GM12875 (cell line): Measurements from ENCODE around the gene TIMM17A.
A peak's percentile ranks its signal among the peaks of the same experiment; 100 is the strongest.
"Not testable (repeated sequence)": the region's sequence is repeated elsewhere in the genome, so short reads cannot be mapped to it uniquely, and the experiment has no call there.

Source experiments
- H3K4me3 ChIP-seq: one replicate; pipeline ENCODE4 v1.5.1; 2011; ENCODE audit warnings: low read depth, low read length, control low read depth
- TF ChIP-seq, protein P1 (sequence below): IDR thresholded peaks from 2 replicates; pipeline ENCODE4 v1.5.1; 2011; ENCODE audit warnings: low read depth, mild to moderate bottlenecking, control low read depth, inconsistent platforms, low read length, moderate library complexity, borderline replicate concordance; ENCODE audit not compliant: insufficient read depth

The TIMM17A gene

DNA sequence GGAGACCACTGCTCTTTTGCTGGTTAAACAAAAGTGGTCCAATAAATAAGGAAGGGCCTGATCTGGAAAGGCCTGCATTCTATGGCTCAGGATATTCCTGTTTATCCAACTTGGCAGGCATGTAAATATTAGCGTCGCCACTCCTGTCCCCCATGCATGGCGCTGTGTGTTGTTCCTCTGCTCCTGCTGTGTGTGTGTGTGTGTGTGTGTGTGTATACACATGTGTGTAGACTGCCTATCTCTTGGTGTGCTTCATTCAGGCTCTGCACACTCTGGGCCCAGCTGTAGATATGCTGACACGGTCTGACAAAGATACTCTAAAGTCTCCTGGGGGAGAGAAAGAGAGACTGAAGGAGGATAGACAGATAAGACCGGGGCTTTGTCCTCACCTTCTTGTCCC lies 15.7 kb upstream of the TIMM17A start:
- TF ChIP-seq, protein P1, sequence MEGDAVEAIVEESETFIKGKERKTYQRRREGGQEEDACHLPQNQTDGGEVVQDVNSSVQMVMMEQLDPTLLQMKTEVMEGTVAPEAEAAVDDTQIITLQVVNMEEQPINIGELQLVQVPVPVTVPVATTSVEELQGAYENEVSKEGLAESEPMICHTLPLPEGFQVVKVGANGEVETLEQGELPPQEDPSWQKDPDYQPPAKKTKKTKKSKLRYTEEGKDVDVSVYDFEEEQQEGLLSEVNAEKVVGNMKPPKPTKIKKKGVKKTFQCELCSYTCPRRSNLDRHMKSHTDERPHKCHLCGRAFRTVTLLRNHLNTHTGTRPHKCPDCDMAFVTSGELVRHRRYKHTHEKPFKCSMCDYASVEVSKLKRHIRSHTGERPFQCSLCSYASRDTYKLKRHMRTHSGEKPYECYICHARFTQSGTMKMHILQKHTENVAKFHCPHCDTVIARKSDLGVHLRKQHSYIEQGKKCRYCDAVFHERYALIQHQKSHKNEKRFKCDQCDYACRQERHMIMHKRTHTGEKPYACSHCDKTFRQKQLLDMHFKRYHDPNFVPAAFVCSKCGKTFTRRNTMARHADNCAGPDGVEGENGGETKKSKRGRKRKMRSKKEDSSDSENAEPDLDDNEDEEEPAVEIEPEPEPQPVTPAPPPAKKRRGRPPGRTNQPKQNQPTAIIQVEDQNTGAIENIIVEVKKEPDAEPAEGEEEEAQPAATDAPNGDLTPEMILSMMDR = no peak
- H3K4me3 ChIP-seq = no peak overlapping the region

DNA sequence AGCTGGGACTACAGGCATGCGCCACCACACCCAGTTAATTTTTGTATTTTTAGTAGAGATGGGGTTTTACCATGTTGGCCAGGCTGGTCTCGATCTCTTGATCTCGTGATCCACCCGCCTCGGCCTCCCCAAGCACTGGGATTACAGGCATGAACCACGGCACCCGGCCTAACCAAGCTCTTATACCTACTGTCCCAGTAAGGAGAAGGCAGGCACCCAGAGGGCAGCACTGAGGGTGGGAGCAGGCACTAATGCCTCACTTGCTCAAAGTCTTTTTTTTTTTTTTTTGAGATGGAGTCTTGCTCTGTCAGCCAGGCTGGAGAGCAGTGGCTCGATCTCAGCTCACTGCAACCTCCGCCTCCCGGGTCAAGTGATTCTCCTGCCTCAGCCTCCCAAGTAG lies 15.0 kb upstream of the TIMM17A start:
- not testable (repeated sequence) for H3K4me3 ChIP-seq

GRCh38 chr1:201941420-201942128 lies 13.7 kb upstream of the TIMM17A start:
- no peak overlapping the region for H3K4me3 ChIP-seq

GRCh38 chr1:201942129-201942495 lies 13.2 kb upstream of the TIMM17A start:
- TF ChIP-seq, protein P1 = no peak
- no peak overlapping the region for H3K4me3 ChIP-seq

More at GRCh38 chr1:201941420-201942128, 13.7 kb upstream of the TIMM17A start:
- TF ChIP-seq, protein P1 = no peak

- H3K4me3 ChIP-seq = no peak overlapping the region
- TF ChIP-seq, protein P1 = no peak
Observed at GRCh38 chr1:201944002-201944401, 11.3 kb upstream of the TIMM17A start.

GRCh38 chr1:201944639-201945038 lies 10.7 kb upstream of the TIMM17A start:
- TF ChIP-seq, protein P1 = no peak
- H3K4me3 ChIP-seq = no peak overlapping the region

DNA sequence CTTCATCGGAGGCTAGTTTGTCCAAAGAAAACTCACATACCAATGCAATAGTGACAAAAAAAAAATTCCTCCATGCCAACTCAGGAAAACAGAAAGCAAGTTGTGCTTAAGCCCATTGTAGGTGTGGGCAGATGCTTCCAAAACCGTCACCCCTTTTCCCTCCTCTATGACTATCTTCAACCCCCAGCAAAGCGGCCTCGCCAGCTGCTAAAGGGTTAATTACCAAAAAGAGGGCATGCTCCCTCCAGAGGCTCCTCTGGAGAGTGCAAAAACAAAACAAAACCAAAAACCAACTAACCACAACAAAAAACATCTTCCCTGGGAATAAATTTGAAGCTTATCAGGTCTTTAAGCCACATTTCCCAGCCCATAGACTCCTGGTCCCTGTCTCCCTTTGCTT lies 10.1 kb upstream of the TIMM17A start:
- H3K4me3 ChIP-seq = no peak overlapping the region
- TF ChIP-seq, protein P1 = 0 out of 2 replicates have a peak, but pooled peaks have one; percentile 16
